Right lung (tissue), 10 donors: ENCODE data around the gene HECW1. TPM values are rescaled to one million over a fixed set of nuclear protein-coding genes. Genes with fewer than 3 reads are reported as not detected.
"Not testable (repeated sequence)": the region's sequence is repeated elsewhere in the genome, so short reads cannot be mapped to it uniquely, and the experiment has no call there.

Source experiments
- DNase-seq, 2 donors: peaks; one replicate each; pipeline ENCODE4 v3.0.0-alpha.2; 2013
- long read RNA-seq, 8 donors: transcript quantifications; one replicate each; lab custom pipeline, GENCODE V29; 2026
- polyA plus RNA-seq, 5 donors: library from polyadenylated mRNA; unstranded; fragments of 120-200 nt; gene quantifications; one replicate each; pipeline versions ENCODE4 v1.2.1 to v1.2.3, GENCODE V29; 2013; ENCODE audit warnings: inconsistent platforms in 1 of 5, low replicate concordance in 1 of 5; ENCODE audit not compliant: insufficient read length in 5 of 5, insufficient read depth in 1 of 5

The HECW1 gene
- 1 to 10 TPM; 1.9 to 3.6 (median 3.4) TPM for polyA plus RNA-seq
- long read RNA-seq, donor 1, result 0 reads
- long read RNA-seq, donor 2, result 0 reads
- long read RNA-seq, donor 3, result 0 reads
- long read RNA-seq, donor 4, result 0 reads
- long read RNA-seq, donor 5, result 0 reads
- long read RNA-seq, donor 6, result 0 reads
- long read RNA-seq, donor 7, result 0 reads
- long read RNA-seq, donor 8, result 0 reads

GRCh38 chr7:43112459-43112940 lies at the start of gene HECW1:
HECW1 (plus strand) TSS chr7:43112647; CDS start chr7:43243906, 131,259 bp downstream.
- no peak for DNase-seq

- DNase-seq, result no peak
Observed at GRCh38 chr7:43071604-43072003, 40.8 kb upstream of the HECW1 start.

- DNase-seq, result no peak
Observed at GRCh38 chr7:43072530-43072929, 39.9 kb upstream of the HECW1 start.

GRCh38 chr7:43073811-43074210 lies 38.6 kb upstream of the HECW1 start:
- DNase-seq, result not testable (repeated sequence)

- DNase-seq, result no peak
Observed at GRCh38 chr7:43076189-43076605, 36.2 kb upstream of the HECW1 start.

GRCh38 chr7:43076606-43077005 lies 35.8 kb upstream of the HECW1 start:
- DNase-seq, result no peak

GRCh38 chr7:43077285-43077684 lies 35.2 kb upstream of the HECW1 start:
- DNase-seq, result no peak

GRCh38 chr7:43077732-43078391 lies 34.6 kb upstream of the HECW1 start:
- DNase-seq, result no peak

GRCh38 chr7:43078794-43079193 lies 33.7 kb upstream of the HECW1 start:
- no peak for DNase-seq

- no peak for DNase-seq
Observed at GRCh38 chr7:43081603-43082002, 30.8 kb upstream of the HECW1 start.

GRCh38 chr7:43083106-43083505 lies 29.3 kb upstream of the HECW1 start:
- no peak for DNase-seq

- no peak for DNase-seq
Observed at GRCh38 chr7:43085017-43085416, 27.4 kb upstream of the HECW1 start.

- no peak for DNase-seq
Observed at GRCh38 chr7:43085992-43086391, 26.5 kb upstream of the HECW1 start.

GRCh38 chr7:43092819-43093218 lies 19.6 kb upstream of the HECW1 start:
- DNase-seq, result no peak

GRCh38 chr7:43096875-43097274 lies 15.6 kb upstream of the HECW1 start:
- no peak for DNase-seq

GRCh38 chr7:43099750-43100149 lies 12.7 kb upstream of the HECW1 start:
- no peak for DNase-seq

GRCh38 chr7:43104874-43105520 lies 7.5 kb upstream of the HECW1 start:
- DNase-seq, result no peak

GRCh38 chr7:43105521-43106120 lies 6.8 kb upstream of the HECW1 start:
- no peak for DNase-seq

GRCh38 chr7:43108255-43109011 lies 4.0 kb upstream of the HECW1 start:
- DNase-seq, result peak in 1 of 2 donors; percentile 39

- no peak for DNase-seq
Observed at GRCh38 chr7:43110791-43111535, 1.5 kb upstream of the HECW1 start.
